Activated CD8-positive, alpha-beta T cell treated with anti-CD3 and anti-CD28 coated beads, Interleukin-2, amount 10 ng/mL, durations not matched to agents 7 days and 5 days (primary cell): ENCODE data around the gene GZMH. TPM values are rescaled to one million over a fixed set of nuclear protein-coding genes. Genes with fewer than 3 reads are reported as not detected.
A peak's percentile ranks its signal among the peaks of the same experiment; 100 is the strongest.

Experiments used
- ATAC-seq: fragments of 150-1000 bp; cut with Tn5 transposase; one replicate; pipeline ENCODE4 v1.10.0; 2021; ENCODE audit warnings: moderate library complexity
- CTCF ChIA-PET: fragments of 350-600 bp; sonication (Branson Sonifier 250); formaldehyde crosslinking; loops from one replicate; lab custom pipeline; 2021; ENCODE audit warnings: antibody characterized with exemption; lab: Charles Lee
- POLR2A ChIA-PET: fragments of 350-600 bp; sonication (Branson Sonifier 250); formaldehyde crosslinking; loops from one replicate; lab custom pipeline; 2021; ENCODE audit warnings: antibody characterized with exemption; lab: Charles Lee
- DNase-seq: peaks from one replicate; pipeline ENCODE4 v3.0.0-alpha.2; 2020
- H3K27ac Mint-ChIP-seq: one replicate; pipeline ENCODE4 v1.8.0; 2021; ENCODE audit warnings: mild to moderate bottlenecking, mixed read lengths
- H3K27me3 Mint-ChIP-seq: one replicate; pipeline ENCODE4 v1.8.0; 2021; ENCODE audit warnings: low read depth, mixed read lengths
- H3K36me3 Mint-ChIP-seq: one replicate; pipeline ENCODE4 v1.8.0; 2021; ENCODE audit warnings: low read depth, mixed read lengths
- H3K4me1 Mint-ChIP-seq: one replicate; pipeline ENCODE4 v1.8.0; 2021; ENCODE audit warnings: low read depth, mixed read lengths
- H3K4me3 Mint-ChIP-seq: one replicate; pipeline ENCODE4 v1.8.0; 2021; ENCODE audit warnings: mild to moderate bottlenecking, mixed read lengths
- H3K9me3 Mint-ChIP-seq: one replicate; pipeline ENCODE4 v1.8.0; 2022; ENCODE audit warnings: mixed read lengths; ENCODE audit not compliant: insufficient read depth
- total RNA-seq, 2 experiments: library from RNA; stranded (reverse); gene quantifications; one replicate each; pipeline ENCODE4 v1.2.3, GENCODE V29; 2021

GZMH gene
- total RNA-seq, 2 experiments from 2014 or later, result 9.0 to 9.9 TPM

- POLR2A ChIA-PET, result interaction anchor here (0.9 to 1.4 kb wide), 2 partner anchors 21 to 64 kb away, joined by 5 read pairs; partner anchors contain the start of gene GZMH
- DNase-seq, result no peak
- H3K9me3 Mint-ChIP-seq, result no peaks in the 10 kb centered on the region
- peaks cover 73% of the 10 kb centered on the region for H3K36me3 Mint-ChIP-seq
- CTCF ChIA-PET, result interaction anchor here (1.4 to 7.6 kb wide), 4 partner anchors 20 to 60 kb away, joined by 3 to 82 read pairs (median 25); partner anchors contain the start of gene GZMH
- H3K27ac Mint-ChIP-seq, result peak overlapping the region; percentile 98
- peak overlapping the region; percentile 93 for H3K4me3 Mint-ChIP-seq
- no peaks in the 10 kb centered on the region for H3K27me3 Mint-ChIP-seq
- H3K4me1 Mint-ChIP-seq, result peaks cover 78% of the 10 kb centered on the region
- ATAC-seq, result no peak
These were observed 20.8 kb upstream of the GZMH start for GRCh38 chr14:24630087-24630871.

- H3K27ac Mint-ChIP-seq, result peak overlapping the region; percentile 98
- CTCF ChIA-PET, result interaction anchor here (1.3 kb wide), 1 partner anchor 24 kb away, joined by 7 read pairs; no protein-coding TSS in a partner anchor
- H3K4me1 Mint-ChIP-seq, result peaks cover 78% of the 10 kb centered on the region
These were observed 20.0 kb upstream of the GZMH start for GRCh38 chr14:24629521-24629920.

GRCh38 chr14:24613747-24614146, 4.3 kb upstream of the GZMH start:
- peaks cover 13% of the 10 kb centered on the region for H3K36me3 Mint-ChIP-seq
- no peak for DNase-seq
- POLR2A ChIA-PET, result interaction anchor here (0.9 to 1.0 kb wide), 2 partner anchors 8 to 61 kb away, joined by 3 to 4 read pairs; no protein-coding TSS in a partner anchor
- no peak overlapping the region for H3K4me3 Mint-ChIP-seq
- peaks cover 5% of the 10 kb centered on the region for H3K9me3 Mint-ChIP-seq
- H3K27me3 Mint-ChIP-seq, result no peaks in the 10 kb centered on the region
- CTCF ChIA-PET, result interaction anchor here (1.5 to 3.2 kb wide), 3 partner anchors 20 to 96 kb away, joined by 5 to 15 read pairs (median 9); partner anchors contain the start of gene GZMB
- H3K4me1 Mint-ChIP-seq, result peaks cover 47% of the 10 kb centered on the region
- peak overlapping the region; percentile 33 for H3K27ac Mint-ChIP-seq
- ATAC-seq, result no peak

More at GRCh38 chr14:24629521-24629920, 20.0 kb upstream of the GZMH start:
- Mint-ChIP-seq H3K27me3 (no peaks in the 10 kb centered on the region), H3K36me3 (peaks cover 80% of the 10 kb centered on the region), H3K9me3 (no peaks in the 10 kb centered on the region), H3K4me3 (no peak overlapping the region)
- ATAC-seq (no peak), DNase-seq (no peak)
- POLR2A ChIA-PET, result no interaction called here

DNA sequence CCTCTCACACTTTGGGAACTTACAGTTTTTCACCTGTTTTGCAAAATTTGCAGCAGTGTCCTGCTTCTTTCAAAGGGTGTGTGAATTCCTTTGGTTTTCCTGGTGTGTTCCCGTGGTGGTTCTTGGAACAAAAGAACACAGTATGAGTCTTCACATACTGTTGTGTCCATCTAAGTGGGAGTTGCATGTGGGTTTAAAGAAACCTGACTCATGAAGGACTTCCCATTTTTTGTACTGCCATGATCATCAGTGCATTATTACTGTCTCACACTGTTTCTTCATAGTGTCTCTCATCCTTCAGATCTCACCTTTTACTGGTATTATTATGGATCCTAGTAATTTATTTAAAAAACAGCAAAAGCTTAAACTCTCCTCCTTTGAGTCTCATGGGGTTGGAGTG, 3.8 kb upstream of the GZMH start:
- ATAC-seq (no peak), DNase-seq (no peak)
- peaks cover 2% of the 10 kb centered on the region for H3K9me3 Mint-ChIP-seq
- no peaks in the 10 kb centered on the region for H3K27me3 Mint-ChIP-seq
- peaks cover 9% of the 10 kb centered on the region for H3K36me3 Mint-ChIP-seq
- POLR2A ChIA-PET, result interaction anchor here (1.0 to 1.2 kb wide), 2 partner anchors 20 to 61 kb away, joined by 4 read pairs; partner anchors contain the start of gene GZMB
- peak overlapping the region; percentile 33 for H3K27ac Mint-ChIP-seq
- peaks cover 52% of the 10 kb centered on the region for H3K4me1 Mint-ChIP-seq
- H3K4me3 Mint-ChIP-seq, result no peak overlapping the region
- CTCF ChIA-PET, result interaction anchor here (1.5 to 3.2 kb wide), 3 partner anchors 20 to 97 kb away, joined by 5 to 15 read pairs (median 9); partner anchors contain the start of gene GZMB

DNA sequence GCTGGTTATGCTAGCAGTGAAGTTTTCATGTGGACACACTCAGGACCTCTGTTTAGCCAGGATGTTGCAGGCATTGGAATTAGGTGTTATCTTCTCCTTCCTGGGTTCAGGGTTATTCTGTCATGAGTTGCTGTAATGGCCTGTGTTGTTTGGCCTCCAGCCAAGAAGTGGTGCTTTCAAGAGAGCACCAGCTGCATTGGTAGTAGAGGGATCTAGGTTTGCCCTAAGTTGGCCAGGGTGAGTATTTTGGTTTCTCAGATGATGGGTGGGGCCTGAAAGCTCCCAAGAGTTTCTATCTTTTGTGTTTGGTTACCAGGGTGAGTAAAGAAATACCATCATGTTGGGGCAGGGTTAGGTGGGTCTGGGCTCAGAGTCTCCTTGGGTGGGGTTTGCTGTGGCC, 2.7 kb upstream of the GZMH start:
- Mint-ChIP-seq H3K27me3 (no peaks in the 10 kb centered on the region), H3K9me3 (no peaks in the 10 kb centered on the region), H3K27ac (no peak overlapping the region), H3K4me1 (peaks cover 62% of the 10 kb centered on the region), H3K4me3 (no peak overlapping the region), H3K36me3 (peaks cover 5% of the 10 kb centered on the region)
- DNase-seq (no peak), ATAC-seq (no peak)
- POLR2A ChIA-PET, result interaction anchor here (1.1 to 1.2 kb wide), 2 partner anchors 10 to 22 kb away, joined by 4 read pairs; partner anchors contain the start of gene GZMB
- CTCF ChIA-PET, result interaction anchor here (1.2 to 2.9 kb wide), 4 partner anchors 16 to 67 kb away, joined by 4 to 15 read pairs (median 6); partner anchors contain the start of gene GZMB

DNA sequence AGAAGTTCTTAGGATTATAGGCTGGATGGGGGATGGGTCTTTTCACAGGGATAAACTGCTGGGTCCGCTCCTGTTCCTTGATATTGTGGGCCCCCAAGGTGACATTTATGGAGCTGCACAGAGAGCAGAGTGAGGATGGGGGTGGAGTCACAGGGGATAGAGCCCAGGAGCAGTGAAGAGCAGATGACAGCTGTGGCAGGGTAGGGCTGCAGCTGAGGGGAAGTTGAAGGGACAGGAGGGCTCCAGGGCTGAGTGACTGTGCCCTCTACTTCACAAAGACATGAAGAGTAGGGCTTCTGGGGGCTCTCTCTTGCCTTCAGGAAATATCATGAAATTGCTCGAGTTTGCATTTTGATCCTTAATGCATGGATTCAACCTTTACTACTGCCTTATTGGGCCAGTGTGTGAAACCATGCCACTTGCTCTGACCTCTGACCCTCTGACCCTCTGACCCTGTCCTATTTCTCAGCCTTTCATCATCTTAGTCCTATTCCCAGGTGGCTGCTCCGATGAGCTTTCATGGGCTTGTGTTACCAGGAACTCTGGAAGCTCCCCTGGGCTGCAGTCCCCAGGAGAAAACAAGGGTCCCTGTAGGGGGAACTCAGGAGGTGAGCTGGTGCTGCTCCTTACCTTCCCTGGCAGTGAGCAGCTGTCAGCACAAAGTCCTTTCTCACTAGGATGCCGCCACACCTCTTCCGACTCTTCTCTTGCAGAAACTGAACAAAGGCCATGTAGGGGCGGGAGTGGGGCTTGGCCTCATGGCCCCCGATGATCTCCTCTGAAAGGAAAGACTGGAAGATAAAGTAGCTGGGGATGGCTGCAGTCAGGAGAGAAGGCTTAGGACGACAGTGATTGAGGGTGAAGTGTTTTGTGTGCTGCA, 1.6 kb downstream of the GZMH start:
- Mint-ChIP-seq H3K36me3 (peaks cover 9% of the 10 kb centered on the region), H3K4me3 (peak overlapping the region; percentile 72), H3K27me3 (no peaks in the 10 kb centered on the region), H3K4me1 (peaks cover 73% of the 10 kb centered on the region), H3K9me3 (no peaks in the 10 kb centered on the region), H3K27ac (peak overlapping the region; percentile 93)
- ChIA-PET CTCF (interaction anchor here (0.8 to 9.9 kb wide), 13 partner anchors 8 to 198 kb away, joined by 3 to 90 read pairs (median 9); partner anchors contain the start of gene GZMB), POLR2A (interaction anchor here (1.0 to 3.4 kb wide), 5 partner anchors 19 to 85 kb away, joined by 3 to 20 read pairs (median 3); partner anchors contain the start of gene GZMB)
- ATAC-seq (no peak), DNase-seq (no peak)

- no peaks in the 10 kb centered on the region for H3K9me3 Mint-ChIP-seq
- H3K27me3 Mint-ChIP-seq, result no peaks in the 10 kb centered on the region
- DNase-seq, result no peak
- ATAC-seq, result peak; percentile 59
- POLR2A ChIA-PET, result no interaction called here
- H3K4me3 Mint-ChIP-seq, result peak overlapping the region; percentile 72
- peaks cover 7% of the 10 kb centered on the region for H3K36me3 Mint-ChIP-seq
- H3K27ac Mint-ChIP-seq, result peak overlapping the region; percentile 93
- peaks cover 65% of the 10 kb centered on the region for H3K4me1 Mint-ChIP-seq
- CTCF ChIA-PET, result interaction anchor here (1.7 to 9.9 kb wide), 11 partner anchors 8 to 164 kb away, joined by 6 to 90 read pairs (median 13); partner anchors contain the start of genes GZMB and SDR39U1
These were observed 2.4 kb downstream of the GZMH start for GRCh38 chr14:24607081-24607480.

- ChIA-PET CTCF (interaction anchor here (0.8 to 9.9 kb wide), 30 partner anchors 9 to 175 kb away, joined by 3 to 90 read pairs (median 7); partner anchors contain the start of genes GZMB and SDR39U1), POLR2A (interaction anchor here (1.2 kb wide), 1 partner anchor 67 kb away, joined by 6 read pairs; no protein-coding TSS in a partner anchor)
- H3K27me3 Mint-ChIP-seq, result no peaks in the 10 kb centered on the region
- peaks cover 7% of the 10 kb centered on the region for H3K36me3 Mint-ChIP-seq
- peak overlapping the region; percentile 72 for H3K4me3 Mint-ChIP-seq
- DNase-seq (no peak), ATAC-seq (no peak)
- H3K4me1 Mint-ChIP-seq, result peaks cover 60% of the 10 kb centered on the region
- H3K9me3 Mint-ChIP-seq, result no peaks in the 10 kb centered on the region
- H3K27ac Mint-ChIP-seq, result peak overlapping the region; percentile 93
These were observed 3.2 kb downstream of the GZMH start for GRCh38 chr14:24606297-24606696.

GRCh38 chr14:24605435-24606190, 3.9 kb downstream of the GZMH start:
- DNase-seq (peak; percentile 87), ATAC-seq (peak; percentile 89)
- ChIA-PET CTCF (interaction anchor here (0.8 to 9.9 kb wide), 31 partner anchors 10 to 174 kb away, joined by 3 to 90 read pairs (median 7); partner anchors contain the start of genes GZMB and SDR39U1), POLR2A (interaction anchor here (0.7 to 1.2 kb wide), 2 partner anchors 8 to 68 kb away, joined by 3 to 6 read pairs; no protein-coding TSS in a partner anchor)
- Mint-ChIP-seq H3K27ac (peak overlapping the region; percentile 93), H3K9me3 (no peaks in the 10 kb centered on the region), H3K27me3 (peaks cover 2% of the 10 kb centered on the region), H3K36me3 (peaks cover 8% of the 10 kb centered on the region), H3K4me3 (peak overlapping the region; percentile 72), H3K4me1 (peaks cover 58% of the 10 kb centered on the region)

DNA sequence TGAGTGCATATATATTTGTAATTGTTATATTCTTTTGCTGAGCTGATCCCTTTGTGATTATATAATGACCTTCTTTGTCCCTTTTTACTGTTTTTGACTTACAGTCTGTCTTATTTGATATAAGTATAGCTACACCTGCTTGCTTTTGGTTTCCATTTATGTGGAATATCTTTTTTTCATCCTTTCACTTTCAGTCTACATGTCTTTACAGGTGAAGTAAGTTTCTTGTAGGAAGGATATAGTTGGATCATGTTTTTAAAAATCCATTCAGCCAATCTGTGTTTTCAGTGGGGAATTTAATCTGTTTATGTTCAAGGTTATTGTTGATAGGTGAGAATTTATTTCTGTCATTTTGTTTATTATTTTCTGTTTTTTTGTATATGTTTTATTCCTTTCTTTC, 12.1 kb downstream of the GZMH start:
- Mint-ChIP-seq H3K9me3 (peaks cover 5% of the 10 kb centered on the region), H3K36me3 (peaks cover 30% of the 10 kb centered on the region), H3K4me1 (peaks cover 13% of the 10 kb centered on the region), H3K27ac (no peak overlapping the region), H3K27me3 (peaks cover 8% of the 10 kb centered on the region), H3K4me3 (no peak overlapping the region)
- ATAC-seq (no peak), DNase-seq (no peak)
- POLR2A ChIA-PET, result no interaction called here
- CTCF ChIA-PET, result no interaction called here
